Natural killer cell treated with Interleukin-12 subunit alpha and Interleukin-12 subunit beta and Interleukin-15 and Interleukin-18, amount 100 ng/mL, for 72 hours (primary cell): ENCODE results near the gene NSG1. TPM values are rescaled to one million over a fixed set of nuclear protein-coding genes. Genes with fewer than 3 reads are reported as not detected.

Source experiments
- ATAC-seq, 2 donors: fragments of 150-1000 bp; cut with Tn5 transposase in 1 of 2; sonication (Bioruptor Pico), chemical (Tn5 transposase) in 1 of 2; 2 replicates each; pipeline ENCODE4 v1.10.0; 2021
- DNase-seq: peaks from one replicate; pipeline ENCODE4 v3.0.0; 2022; ENCODE audit warnings: low spot score
- H3K27ac Mint-ChIP-seq, 2 donors: 1 replicate in 1 of 2; 2 replicates in 1 of 2; pipeline ENCODE4 v1.8.0; 2022; ENCODE audit warnings: mixed read lengths in 2 of 2, mild to moderate bottlenecking in 1 of 2, moderate library complexity in 1 of 2
- H3K27me3 Mint-ChIP-seq, 2 donors: 1 replicate in 1 of 2; 2 replicates in 1 of 2; pipeline ENCODE4 v1.8.0; 2022; ENCODE audit warnings: mixed read lengths in 2 of 2
- H3K36me3 Mint-ChIP-seq: one replicate; pipeline ENCODE4 v1.8.0; 2022; ENCODE audit warnings: mixed read lengths
- H3K4me1 Mint-ChIP-seq, 2 donors: 1 replicate in 1 of 2; 2 replicates in 1 of 2; pipeline ENCODE4 v1.8.0; 2022; ENCODE audit warnings: low read depth in 2 of 2, mixed read lengths in 2 of 2, mild to moderate bottlenecking in 1 of 2
- H3K4me3 Mint-ChIP-seq: one replicate; pipeline ENCODE4 v1.8.0; 2022; ENCODE audit warnings: mixed read lengths
- H3K9me3 Mint-ChIP-seq: 2 replicates; pipeline ENCODE4 v1.8.0; 2022; ENCODE audit warnings: mixed read lengths
- total RNA-seq, 2 donors: library from RNA; stranded (reverse); gene quantifications; one replicate each; pipeline ENCODE4 v1.2.3, GENCODE V29; 2022

The NSG1 gene
- total RNA-seq, 2 donors from 2014 or later, result 0.38 TPM; not detected in 1

DNA sequence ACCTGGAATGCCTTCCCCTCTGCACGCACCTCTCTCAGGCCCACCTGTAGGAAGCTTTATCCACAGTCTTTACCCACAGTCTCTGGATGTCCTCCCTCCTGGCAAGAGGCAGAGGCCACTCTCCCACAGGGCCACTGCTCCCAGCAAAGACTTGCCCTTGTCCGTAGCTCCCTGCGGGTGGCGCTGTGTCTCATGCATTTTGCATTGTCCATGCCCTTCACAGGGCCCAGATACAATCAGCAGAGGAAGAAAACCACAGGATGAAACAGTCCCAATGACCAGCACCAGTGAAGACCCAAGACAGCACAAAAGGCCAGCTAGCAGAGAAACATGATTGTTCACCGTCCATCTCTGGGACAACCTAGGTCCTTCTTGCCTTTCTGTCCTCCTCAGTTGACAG, 2.1 kb upstream of the NSG1 start:
- no peaks in the 10 kb centered on the region for H3K9me3 Mint-ChIP-seq

DNA sequence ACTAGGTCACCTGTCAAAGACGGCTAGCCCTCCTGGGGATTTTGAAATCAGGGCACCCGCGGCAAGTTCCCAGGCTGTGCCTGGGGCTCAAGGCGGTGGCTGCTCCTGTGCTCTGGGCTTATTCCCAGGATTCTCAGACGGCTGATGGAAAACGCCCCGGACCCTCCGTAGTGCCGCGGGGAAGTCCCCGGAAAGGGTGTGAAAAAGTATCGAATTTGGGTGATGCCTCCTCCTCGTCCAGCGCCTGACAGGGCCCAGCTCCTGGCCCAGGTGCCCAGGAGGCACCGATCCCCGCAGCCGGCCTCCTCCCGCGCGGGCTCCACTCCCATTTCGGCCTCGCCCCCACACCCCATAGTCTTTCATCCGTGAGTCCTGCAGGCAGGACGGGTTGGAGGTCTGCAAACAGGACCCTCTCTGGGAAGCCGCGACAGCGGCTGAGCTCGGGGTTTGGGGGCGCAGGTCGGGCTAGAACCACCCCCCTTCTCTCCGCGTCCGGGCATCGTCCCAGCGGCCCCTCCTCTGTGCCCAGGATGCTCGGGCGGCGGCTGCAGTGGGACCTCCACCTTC, 1.1 kb upstream of the NSG1 start:
- Mint-ChIP-seq H3K4me3 (no peak overlapping the region), H3K36me3 (no peaks in the 10 kb centered on the region), H3K9me3 (no peaks in the 10 kb centered on the region), H3K4me1 (peaks cover 0 to 13% of the 10 kb centered on the region in 2 donors), H3K27ac (no peak overlapping the region), H3K27me3 (peaks cover 38 to 45% of the 10 kb centered on the region in 2 donors)
- ATAC-seq (no peak), DNase-seq (no peak)

More for the DNA sequence above, 2.1 kb upstream of the NSG1 start:
- no peak overlapping the region for H3K27ac Mint-ChIP-seq
- H3K27me3 Mint-ChIP-seq, result peaks cover 43 to 44% of the 10 kb centered on the region in 2 donors
- H3K4me1 Mint-ChIP-seq, result peaks cover 0 to 13% of the 10 kb centered on the region in 2 donors
- no peak for DNase-seq
- ATAC-seq, result no peak
- H3K36me3 Mint-ChIP-seq, result no peaks in the 10 kb centered on the region
- H3K4me3 Mint-ChIP-seq, result no peak overlapping the region

DNA sequence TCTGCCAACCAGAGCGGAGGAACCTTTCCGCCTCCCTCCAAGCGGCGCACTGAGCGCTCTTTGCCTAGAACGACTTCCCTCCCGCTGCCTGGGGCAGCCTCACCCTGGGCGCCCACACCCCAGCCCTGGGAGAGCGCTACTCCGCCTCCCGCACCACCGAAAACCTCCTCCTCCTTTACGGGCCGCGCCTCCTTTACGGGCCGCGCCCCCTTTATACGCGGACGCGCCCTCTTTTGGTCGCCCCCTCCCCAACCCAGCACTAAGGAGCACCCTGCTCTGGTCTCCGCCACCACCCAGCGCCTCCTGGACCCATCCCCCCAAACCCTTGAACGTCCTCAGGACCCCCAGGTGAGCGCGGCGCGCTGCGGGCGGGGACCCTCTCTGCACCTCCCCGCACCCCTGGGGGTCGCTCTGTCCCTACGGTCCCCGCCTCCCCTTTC, 586 bp upstream of the NSG1 start:
- Mint-ChIP-seq H3K4me1 (peaks cover 0 to 13% of the 10 kb centered on the region in 2 donors), H3K27ac (no peak overlapping the region), H3K27me3 (peaks cover 33 to 43% of the 10 kb centered on the region in 2 donors), H3K36me3 (no peaks in the 10 kb centered on the region), H3K4me3 (no peak overlapping the region), H3K9me3 (no peaks in the 10 kb centered on the region)
- ATAC-seq, result peak in 1 of 2 donors; percentile 30
- DNase-seq, result no peak

DNA sequence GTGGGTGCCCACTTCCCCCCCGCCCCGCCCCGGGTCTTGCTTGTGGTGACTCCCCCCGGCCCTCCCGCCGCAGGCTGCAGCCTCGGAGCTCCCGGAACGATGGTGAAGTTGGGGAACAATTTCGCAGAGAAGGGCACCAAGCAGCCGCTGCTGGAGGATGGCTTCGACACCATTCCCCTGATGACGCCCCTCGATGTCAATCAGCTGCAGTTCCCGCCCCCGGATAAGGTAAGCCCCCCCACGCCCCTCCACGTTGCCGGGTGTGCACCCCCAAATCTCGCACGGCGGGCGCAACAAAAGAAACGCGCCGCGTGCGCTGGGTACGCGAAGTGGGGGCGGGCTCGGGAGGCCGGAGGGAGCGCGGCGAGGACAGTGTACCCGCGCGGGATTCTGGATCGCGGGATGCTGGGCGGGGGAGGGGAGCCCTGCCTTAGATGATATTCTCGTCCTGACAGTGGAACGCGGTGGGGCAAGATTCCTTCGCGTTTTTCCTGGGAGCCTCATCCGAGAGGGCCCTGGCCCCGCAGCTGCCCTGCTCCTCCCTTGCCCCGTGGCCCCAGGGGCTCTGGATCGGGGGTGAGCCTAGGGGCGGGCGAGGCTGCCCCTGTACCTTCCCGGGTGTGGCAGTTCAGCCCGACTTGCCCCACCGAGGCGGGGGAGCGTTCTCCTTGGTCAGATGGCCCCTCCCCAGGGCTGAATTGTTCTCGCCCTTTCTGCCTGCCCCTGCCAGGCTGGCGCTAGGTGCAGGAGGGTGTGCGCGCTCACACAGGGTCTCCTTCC, 819 bp downstream of the NSG1 start:
- DNase-seq (no peak), ATAC-seq (no peak)
- Mint-ChIP-seq H3K36me3 (no peaks in the 10 kb centered on the region), H3K4me1 (peaks cover 0 to 13% of the 10 kb centered on the region in 2 donors), H3K9me3 (no peaks in the 10 kb centered on the region), H3K27ac (no peak overlapping the region), H3K27me3 (peaks cover 23 to 37% of the 10 kb centered on the region in 2 donors), H3K4me3 (peak overlapping the region; percentile 44)

DNA sequence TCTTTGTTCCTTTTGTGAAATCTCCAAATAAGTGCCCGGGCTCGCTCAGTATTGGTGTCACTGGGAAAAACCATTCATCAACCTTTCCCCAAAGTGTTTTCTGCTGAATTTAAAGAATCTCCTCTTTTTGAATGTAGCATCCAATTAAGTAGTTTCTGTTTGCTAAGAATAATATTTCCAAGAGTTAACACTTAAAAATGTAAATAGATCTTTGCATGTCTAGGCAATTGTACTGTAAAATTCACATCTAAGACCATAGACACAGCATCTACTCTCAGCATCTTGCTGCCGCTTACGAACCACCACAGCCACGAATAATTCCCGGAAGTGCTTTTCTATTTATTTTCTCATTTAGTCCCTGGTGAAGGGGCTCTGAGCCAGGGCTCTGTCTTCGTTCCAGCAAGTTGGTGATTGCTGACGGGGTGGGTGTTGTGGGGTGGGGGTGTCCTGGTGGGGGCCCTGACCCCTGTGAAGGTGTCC, 1.4 kb downstream of the NSG1 start:
- no peak for ATAC-seq
- Mint-ChIP-seq H3K27ac (no peak overlapping the region), H3K4me1 (peaks cover 0 to 13% of the 10 kb centered on the region in 2 donors), H3K4me3 (peak overlapping the region; percentile 44), H3K27me3 (peaks cover 23 to 32% of the 10 kb centered on the region in 2 donors), H3K36me3 (no peaks in the 10 kb centered on the region), H3K9me3 (no peaks in the 10 kb centered on the region)
- no peak for DNase-seq

DNA sequence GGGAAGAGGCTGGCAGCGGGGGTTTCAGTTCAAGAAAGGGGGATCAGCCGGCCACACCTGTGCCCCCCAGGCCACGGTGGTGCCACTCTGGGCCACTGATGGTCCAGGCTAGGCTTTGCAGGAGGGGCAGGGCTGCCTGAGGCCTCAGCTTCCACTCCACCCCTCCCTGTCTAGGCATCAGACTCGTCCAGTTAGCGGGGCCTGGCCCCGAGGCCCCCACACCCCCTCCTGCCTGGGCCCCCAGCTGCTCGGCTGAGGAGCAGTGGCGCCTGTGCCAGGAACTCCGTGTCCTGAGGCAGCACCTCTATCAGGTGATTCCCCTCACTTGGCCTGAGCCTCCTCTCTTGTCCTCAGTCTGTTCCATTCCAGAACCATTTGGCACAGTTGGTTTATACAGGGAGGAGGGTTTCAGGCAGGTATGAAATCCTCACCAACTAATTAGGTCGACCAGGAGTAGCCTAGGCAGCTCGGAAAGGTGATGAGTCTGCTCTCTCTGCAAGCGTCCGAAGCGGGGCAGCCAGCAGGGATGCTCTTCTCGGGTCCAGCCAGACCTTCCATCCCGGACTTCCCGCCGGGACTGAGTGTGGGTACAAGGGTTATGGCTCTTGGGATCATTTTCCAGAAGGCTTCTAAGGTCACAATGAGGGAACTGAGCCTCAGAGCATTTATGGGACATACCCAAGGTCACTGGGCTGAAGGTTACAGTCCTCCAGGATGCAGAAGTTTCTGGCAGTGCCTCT, 2.1 kb downstream of the NSG1 start:
- DNase-seq (no peak), ATAC-seq (peak in 1 of 2 donors; percentile 17)
- no peaks in the 10 kb centered on the region for H3K9me3 Mint-ChIP-seq
- H3K4me1 Mint-ChIP-seq, result peaks cover 0 to 16% of the 10 kb centered on the region in 2 donors
- H3K27me3 Mint-ChIP-seq, result peaks cover 27 to 32% of the 10 kb centered on the region in 2 donors
- H3K27ac Mint-ChIP-seq, result no peak overlapping the region
- H3K36me3 Mint-ChIP-seq, result no peaks in the 10 kb centered on the region
- no peak overlapping the region for H3K4me3 Mint-ChIP-seq

DNA sequence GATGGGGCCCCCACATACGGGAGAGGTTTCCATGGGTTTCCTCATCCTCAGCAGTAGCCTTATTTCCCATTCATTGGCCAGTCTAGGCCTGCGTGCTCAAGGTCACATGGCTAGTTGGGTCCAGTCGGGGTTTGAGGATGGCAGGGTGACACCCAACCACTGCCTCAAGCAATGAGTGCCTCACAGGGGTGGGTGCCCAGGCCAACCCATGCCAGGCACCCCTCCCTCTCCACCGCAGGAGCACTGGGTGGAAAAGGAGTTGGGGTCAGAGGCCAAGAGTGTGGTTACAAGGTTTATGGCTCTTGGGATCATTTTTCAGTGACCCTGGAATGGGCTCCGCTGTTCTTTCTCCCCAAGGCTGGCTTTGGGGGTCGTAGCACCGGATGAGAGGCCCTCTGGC, 3.1 kb downstream of the NSG1 start:
- Mint-ChIP-seq H3K4me3 (no peak overlapping the region), H3K36me3 (no peaks in the 10 kb centered on the region), H3K9me3 (no peaks in the 10 kb centered on the region), H3K27me3 (peaks cover 21 to 27% of the 10 kb centered on the region in 2 donors), H3K4me1 (peaks cover 0 to 12% of the 10 kb centered on the region in 2 donors), H3K27ac (no peak overlapping the region)
- ATAC-seq (no peak), DNase-seq (no peak)

DNA sequence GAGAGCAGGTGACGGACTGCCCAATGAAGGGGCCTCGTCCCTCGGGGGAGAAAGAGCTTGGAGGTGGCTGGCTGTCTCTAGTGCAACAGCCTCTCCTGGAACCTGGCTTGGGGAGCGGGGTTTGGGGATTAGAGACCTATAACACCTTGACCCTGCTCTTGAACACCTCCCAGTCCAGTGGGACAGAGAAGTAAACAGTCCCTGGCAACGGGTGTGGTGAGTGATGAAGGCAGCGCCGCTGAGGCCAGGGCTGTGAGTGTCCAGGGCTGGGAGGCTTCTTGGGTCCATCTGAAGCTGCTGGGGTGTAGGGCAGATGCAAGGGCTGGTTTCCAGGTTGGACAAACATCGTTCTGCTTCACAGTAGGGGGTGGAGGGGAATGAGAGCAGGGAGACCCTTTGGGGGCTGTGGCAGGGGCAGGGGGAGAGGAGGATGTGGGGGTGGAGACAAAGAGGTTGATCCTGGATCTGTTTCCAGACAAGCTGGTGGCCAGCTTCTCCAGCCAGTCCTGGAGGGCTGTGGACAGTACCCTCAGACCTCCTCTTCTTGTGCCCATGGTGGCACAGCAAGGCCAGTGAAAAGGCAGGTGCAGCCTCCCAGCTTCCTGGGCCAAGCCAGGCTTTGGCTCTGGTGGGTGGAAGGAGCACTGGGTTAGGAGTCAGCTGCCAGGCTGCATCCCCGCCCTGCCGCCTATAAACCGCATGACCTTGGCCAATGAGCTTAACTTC, 3.8 kb downstream of the NSG1 start:
- H3K9me3 Mint-ChIP-seq, result no peaks in the 10 kb centered on the region
- peaks cover 24 to 30% of the 10 kb centered on the region in 2 donors for H3K27me3 Mint-ChIP-seq
- DNase-seq (no peak), ATAC-seq (no peak)
- H3K4me3 Mint-ChIP-seq, result no peak overlapping the region
- no peak overlapping the region for H3K27ac Mint-ChIP-seq
- no peaks in the 10 kb centered on the region for H3K36me3 Mint-ChIP-seq
- peaks cover 0 to 14% of the 10 kb centered on the region in 2 donors for H3K4me1 Mint-ChIP-seq

DNA sequence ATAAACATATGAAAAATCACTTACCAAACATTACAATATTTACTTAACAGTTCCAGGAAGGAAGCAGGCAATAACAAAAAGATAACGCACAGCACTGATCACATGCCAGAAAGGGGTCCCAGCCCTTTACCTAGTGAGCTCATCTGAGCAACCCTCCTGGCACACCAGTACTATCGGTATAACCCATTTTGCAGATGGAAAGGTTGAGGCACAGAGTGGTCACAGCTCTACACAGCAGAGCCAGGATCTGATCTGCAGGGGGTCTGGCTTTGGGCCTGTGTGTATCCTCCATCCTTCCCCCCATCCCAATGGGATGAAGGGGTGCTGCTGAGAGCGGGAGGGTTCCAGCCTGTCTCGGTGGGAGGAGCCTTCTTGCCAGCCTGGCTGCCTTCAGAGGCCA, 5.0 kb downstream of the NSG1 start:
- no peaks in the 10 kb centered on the region for H3K36me3 Mint-ChIP-seq
- DNase-seq (no peak), ATAC-seq (no peak)
- H3K27me3 Mint-ChIP-seq, result peaks cover 27 to 31% of the 10 kb centered on the region in 2 donors
- H3K27ac Mint-ChIP-seq, result no peak overlapping the region
- no peak overlapping the region for H3K4me3 Mint-ChIP-seq
- H3K9me3 Mint-ChIP-seq, result no peaks in the 10 kb centered on the region
- H3K4me1 Mint-ChIP-seq, result peaks cover 0 to 13% of the 10 kb centered on the region in 2 donors

DNA sequence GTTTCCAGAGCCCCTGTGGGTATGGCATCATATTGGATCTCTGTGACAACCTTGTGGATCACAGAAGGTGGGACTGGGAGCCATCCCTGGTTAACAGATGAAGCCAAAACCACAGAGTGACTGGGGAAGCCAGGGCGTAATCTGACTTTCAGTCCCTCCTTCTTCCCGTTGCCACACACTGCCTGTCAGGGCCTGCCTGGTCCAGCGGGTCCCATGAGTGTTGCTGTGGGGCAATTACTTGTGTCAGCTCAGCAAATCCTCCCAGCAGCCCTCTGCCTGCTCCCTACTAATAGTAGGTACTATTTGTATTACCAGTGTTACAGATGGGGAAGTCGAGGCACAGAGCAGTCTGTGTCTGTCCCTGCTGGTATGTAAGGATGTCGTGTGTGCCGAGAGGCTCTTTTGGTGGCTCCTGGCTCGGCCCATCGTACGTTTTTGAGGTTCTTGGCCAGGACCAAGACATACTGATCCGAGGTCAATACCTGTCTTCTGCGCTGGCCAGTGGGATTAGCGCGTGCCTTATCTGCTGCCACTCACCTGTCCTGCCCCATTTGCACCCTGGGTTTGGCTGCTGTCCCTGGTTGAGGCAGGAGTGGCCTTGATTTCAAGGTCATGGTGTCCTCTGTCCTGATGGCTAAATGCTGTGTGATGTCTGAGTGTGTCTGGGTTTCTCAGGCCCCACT, 5.7 kb downstream of the NSG1 start:
- Mint-ChIP-seq H3K9me3 (no peaks in the 10 kb centered on the region), H3K4me3 (no peak overlapping the region), H3K27me3 (peaks cover 27 to 33% of the 10 kb centered on the region in 2 donors), H3K27ac (no peak overlapping the region), H3K36me3 (no peaks in the 10 kb centered on the region), H3K4me1 (peaks cover 0 to 13% of the 10 kb centered on the region in 2 donors)
- DNase-seq (no peak), ATAC-seq (no peak)

DNA sequence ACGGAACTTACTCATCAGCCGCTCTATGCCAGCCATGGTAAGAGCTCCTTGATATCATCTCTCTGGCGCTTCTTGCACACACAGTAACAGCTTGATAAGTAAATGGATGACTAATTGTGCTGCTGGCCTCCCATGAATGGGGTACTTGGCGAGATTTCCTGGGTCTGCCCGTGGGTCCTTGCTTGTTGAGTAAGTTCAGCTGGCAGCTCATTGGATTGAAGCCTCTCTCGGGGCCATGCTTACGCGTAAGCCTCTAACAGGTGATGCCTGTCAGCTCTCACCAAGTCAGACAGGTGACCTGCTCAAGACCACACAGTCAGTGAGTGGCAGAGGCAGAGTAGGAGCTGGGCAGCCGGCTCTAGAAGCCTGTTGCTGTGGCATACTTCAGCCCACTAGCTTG, 7.7 kb downstream of the NSG1 start:
- ATAC-seq, result no peak
- no peak for DNase-seq
- H3K27me3 Mint-ChIP-seq, result peaks cover 20 to 28% of the 10 kb centered on the region in 2 donors
- H3K9me3 Mint-ChIP-seq, result no peaks in the 10 kb centered on the region
- H3K27ac Mint-ChIP-seq, result no peak overlapping the region
- no peaks in the 10 kb centered on the region for H3K36me3 Mint-ChIP-seq
- H3K4me1 Mint-ChIP-seq, result peaks cover 0 to 7% of the 10 kb centered on the region in 2 donors
- no peak overlapping the region for H3K4me3 Mint-ChIP-seq

DNA sequence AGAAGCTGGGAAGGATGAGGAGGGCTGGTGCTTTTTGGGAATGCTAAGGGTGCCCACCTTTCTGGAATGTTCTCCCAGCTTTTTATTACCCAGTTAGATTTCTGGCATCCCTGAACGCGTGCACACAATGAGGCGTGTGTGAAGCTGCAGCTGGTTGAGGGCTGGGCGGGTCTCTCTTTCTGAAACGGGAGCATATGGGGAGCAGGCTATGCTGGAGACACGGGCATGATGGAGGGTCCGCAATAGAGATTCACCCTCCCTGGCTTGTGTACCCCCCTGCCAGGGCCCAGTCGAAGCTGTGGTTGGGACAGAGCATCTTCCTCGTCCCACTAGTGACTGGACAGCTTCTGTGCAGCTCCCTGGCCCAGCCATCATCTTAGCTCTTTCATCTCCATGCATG, 8.5 kb downstream of the NSG1 start:
- Mint-ChIP-seq H3K27ac (no peak overlapping the region), H3K4me3 (no peak overlapping the region), H3K27me3 (peaks cover 20 to 27% of the 10 kb centered on the region in 2 donors), H3K4me1 (peaks cover 0 to 7% of the 10 kb centered on the region in 2 donors), H3K9me3 (no peaks in the 10 kb centered on the region), H3K36me3 (no peaks in the 10 kb centered on the region)
- ATAC-seq (no peak), DNase-seq (no peak)
